Esophagus (tissue), 2 donors: ENCODE results near the gene DSG2. TPM values are rescaled to one million over a fixed set of nuclear protein-coding genes. Genes with fewer than 3 reads are reported as not detected.

ENCODE experiments used
- H3K27ac ChIP-seq, 2 donors: one replicate each; pipeline ENCODE4 v1.5.1; 2013; ENCODE audit warnings: low read depth in 2 of 2, mild to moderate bottlenecking in 2 of 2, inconsistent platforms in 1 of 2, low read length in 1 of 2, moderate library complexity in 1 of 2
- H3K27me3 ChIP-seq, 2 donors: one replicate each; pipeline ENCODE4 v1.6.1; 2013; ENCODE audit warnings: low read length in 2 of 2, control low read depth in 1 of 2, mild to moderate bottlenecking in 1 of 2; ENCODE audit not compliant: insufficient read depth in 2 of 2, control insufficient read depth in 1 of 2
- H3K36me3 ChIP-seq, 2 donors: one replicate each; pipeline ENCODE4 v1.6.1; 2013; ENCODE audit warnings: low read length in 1 of 2; ENCODE audit not compliant: control insufficient read depth in 2 of 2, insufficient read depth in 2 of 2
- H3K4me1 ChIP-seq, 2 donors: one replicate each; pipeline ENCODE4 v1.6.1; 2013; ENCODE audit warnings: low read length in 1 of 2; ENCODE audit not compliant: control insufficient read depth in 2 of 2, insufficient read depth in 2 of 2
- H3K4me3 ChIP-seq, 2 donors: one replicate each; pipeline ENCODE4 v1.5.1; 2013; ENCODE audit warnings: low read length in 2 of 2, mild to moderate bottlenecking in 2 of 2, low read depth in 1 of 2, moderate library complexity in 1 of 2
- H3K9me3 ChIP-seq, 2 donors: one replicate each; pipeline ENCODE4 v1.6.1; 2013; ENCODE audit warnings: mild to moderate bottlenecking in 2 of 2, low read depth in 1 of 2, low read length in 1 of 2, moderate library complexity in 1 of 2; ENCODE audit not compliant: control insufficient read depth in 2 of 2, insufficient read depth in 1 of 2
- WGBS, 2 donors: extraction: QIAGEN DNeasy Blood & Tissue Kit; methylation state at CpG; one replicate each; pipeline ENCODE4 v1.1.7; 2013; 5-methylcytosine and 5-hydroxymethylcytosine counted together
- polyA plus RNA-seq, 2 donors: library from polyadenylated mRNA; stranded (reverse); fragments of 200-250 nt; gene quantifications; one replicate each; pipeline ENCODE4 v1.2.3, GENCODE V29; 2013
- donor health status: healthy with polysubstance abuse.
- donor health status: Bipolar disorder and iron deficiency.

The DSG2 gene
- 1 to 10 TPM; 3.2 to 5.8 TPM for polyA plus RNA-seq

- WGBS, 2 donors, result 1 to 2% methylated on average over 73 to 79 of the region's 79 CpGs
- Histone ChIP-seq H3K27ac (peak within 1 kb of the TSS; percentile 74 to 86), H3K9me3 (no peaks in the 10 kb centered on the region), H3K36me3 (no peaks in the 10 kb centered on the region), H3K4me1 (peaks cover 0 to 10% of the 10 kb centered on the region in 2 donors), H3K4me3 (peak within 1 kb of the TSS; percentile 57 to 59), H3K27me3 (no peaks in the 10 kb centered on the region)
Observed at GRCh38 chr18:31497836-31498573, at the start of gene DSG2. Gene DSG2 (plus strand): TSS chr18:31498177. CDS start chr18:31498252, 75 bp downstream.

DNA sequence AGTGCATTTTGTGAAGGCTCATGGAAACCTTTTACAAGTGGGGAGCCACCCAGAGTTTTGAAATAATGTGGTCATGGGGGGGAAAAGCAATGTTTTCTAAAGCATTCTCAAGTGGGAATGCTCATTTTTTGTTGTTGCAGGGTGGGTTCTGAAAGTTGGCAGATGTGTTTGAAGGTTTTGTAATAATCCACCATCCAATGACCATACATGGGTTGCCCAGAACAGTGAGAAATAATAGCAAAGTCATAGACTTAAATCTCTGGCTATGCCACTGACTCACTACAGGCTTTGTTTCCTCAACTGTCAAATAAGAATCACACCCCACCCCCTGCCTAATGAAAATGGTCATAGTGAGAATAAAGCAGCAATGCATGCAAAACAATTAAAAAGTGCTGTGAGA lies 47.6 kb upstream of the DSG2 start:
- no peaks in the 10 kb centered on the region for H3K27me3 ChIP-seq
- H3K27ac ChIP-seq, result peak overlapping the region; percentile 50 to 84
- peak overlapping the region; percentile 42 to 97 for H3K4me3 ChIP-seq
- no peaks in the 10 kb centered on the region for H3K36me3 ChIP-seq
- H3K9me3 ChIP-seq, result no peaks in the 10 kb centered on the region
- no peaks in the 10 kb centered on the region for H3K4me1 ChIP-seq

DNA sequence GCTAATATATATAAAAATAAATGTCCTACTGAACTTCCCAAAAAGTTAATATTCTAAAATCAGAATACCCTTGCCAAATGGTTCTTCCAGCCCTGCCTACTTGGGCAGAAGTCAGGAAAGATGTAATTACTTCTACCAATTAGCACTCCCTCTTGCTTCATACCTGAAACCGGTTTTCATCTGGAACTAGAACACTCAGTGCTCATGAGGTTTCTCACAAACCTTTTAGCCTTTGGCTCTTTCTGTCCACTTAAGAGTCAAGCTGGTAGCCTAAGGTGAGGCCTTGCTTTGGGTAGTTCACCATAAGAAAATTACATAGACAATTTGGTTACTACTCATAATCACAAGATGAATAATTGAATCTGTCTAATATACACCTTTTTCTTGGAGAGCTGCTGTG lies 46.4 kb upstream of the DSG2 start:
- peak overlapping the region in 1 of 2 donors; percentile 97 for H3K4me3 ChIP-seq
- H3K9me3 ChIP-seq, result no peaks in the 10 kb centered on the region
- H3K36me3 ChIP-seq, result no peaks in the 10 kb centered on the region
- H3K27me3 ChIP-seq, result no peaks in the 10 kb centered on the region
- WGBS, 2 donors, result 56 to 58% methylated on average over 1 of the region's 1 CpG
- H3K4me1 ChIP-seq, result no peaks in the 10 kb centered on the region
- peak overlapping the region; percentile 82 to 90 for H3K27ac ChIP-seq

GRCh38 chr18:31454066-31454708 lies 43.8 kb upstream of the DSG2 start:
- Histone ChIP-seq H3K27me3 (no peaks in the 10 kb centered on the region), H3K27ac (peak overlapping the region; percentile 89), H3K4me3 (peak overlapping the region in 1 of 2 donors; percentile 15), H3K4me1 (no peaks in the 10 kb centered on the region), H3K9me3 (no peaks in the 10 kb centered on the region), H3K36me3 (peaks cover 0 to 3% of the 10 kb centered on the region in 2 donors)
- 43 to 54% methylated on average over 3 of the region's 3 CpGs for WGBS, 2 donors

GRCh38 chr18:31469629-31470028 lies 28.3 kb upstream of the DSG2 start:
- Histone ChIP-seq H3K27me3 (no peaks in the 10 kb centered on the region), H3K9me3 (no peaks in the 10 kb centered on the region), H3K4me1 (no peaks in the 10 kb centered on the region), H3K36me3 (peaks cover 3 to 21% of the 10 kb centered on the region in 2 donors), H3K27ac (no peak overlapping the region), H3K4me3 (no peak overlapping the region)
- WGBS, 2 donors, result 94 to 95% methylated on average over 1 of the region's 1 CpG

DNA sequence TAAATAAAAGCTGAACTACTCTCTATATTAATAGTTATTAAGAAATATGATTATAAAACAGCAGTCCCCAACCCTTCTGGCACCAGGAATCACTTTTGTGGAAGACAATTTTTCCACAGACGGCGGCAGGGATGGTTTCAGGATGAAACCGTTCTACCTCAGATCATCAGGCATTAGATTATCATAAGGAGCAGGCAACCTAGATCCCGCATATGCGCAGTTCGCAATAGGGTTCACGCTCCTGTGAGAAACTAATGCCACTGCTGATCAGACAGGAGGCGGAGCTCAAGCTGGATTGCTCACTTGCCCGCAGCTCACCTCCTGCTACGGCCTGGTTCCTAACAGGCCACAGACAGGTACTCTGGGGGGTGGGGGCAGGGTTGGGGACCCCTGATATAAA lies 19.3 kb upstream of the DSG2 start:
- WGBS, 2 donors, result 91 to 93% methylated on average over 10 of the region's 10 CpGs
- no peak overlapping the region for H3K27ac ChIP-seq
- no peaks in the 10 kb centered on the region for H3K9me3 ChIP-seq
- H3K27me3 ChIP-seq, result no peaks in the 10 kb centered on the region
- no peaks in the 10 kb centered on the region for H3K4me1 ChIP-seq
- no peak overlapping the region for H3K4me3 ChIP-seq
- H3K36me3 ChIP-seq, result peaks cover 0 to 16% of the 10 kb centered on the region in 2 donors

GRCh38 chr18:31482051-31482450 lies 15.9 kb upstream of the DSG2 start:
- H3K36me3 ChIP-seq, result peaks cover 0 to 4% of the 10 kb centered on the region in 2 donors
- H3K27me3 ChIP-seq, result no peaks in the 10 kb centered on the region
- no peak overlapping the region for H3K4me3 ChIP-seq
- no peak overlapping the region for H3K27ac ChIP-seq
- H3K4me1 ChIP-seq, result peaks cover 0 to 3% of the 10 kb centered on the region in 2 donors
- 51 to 74% methylated on average over 1 of the region's 1 CpG for WGBS, 2 donors
- H3K9me3 ChIP-seq, result no peaks in the 10 kb centered on the region

GRCh38 chr18:31483396-31483795 lies 14.6 kb upstream of the DSG2 start:
- no peaks in the 10 kb centered on the region for H3K36me3 ChIP-seq

DNA sequence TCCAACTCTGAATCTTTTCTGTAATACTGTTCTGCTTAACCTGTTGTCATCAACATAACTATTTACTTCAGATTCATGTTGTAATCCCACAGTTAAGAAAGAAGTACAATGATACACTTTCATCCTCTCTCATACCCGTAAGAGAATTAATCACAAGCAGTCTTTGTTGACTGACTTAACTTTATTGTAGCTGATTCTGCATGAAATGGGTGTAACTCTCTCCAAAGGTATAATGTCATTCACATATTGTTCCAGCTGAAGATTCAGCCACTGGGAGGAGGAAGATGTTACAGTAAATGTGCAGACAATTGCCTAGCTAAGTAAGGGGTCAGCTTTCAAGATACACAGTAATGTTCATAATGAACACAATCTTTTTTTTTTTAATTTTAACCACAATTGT lies 13.5 kb upstream of the DSG2 start:
- Histone ChIP-seq H3K27me3 (no peaks in the 10 kb centered on the region), H3K4me1 (peaks cover 0 to 3% of the 10 kb centered on the region in 2 donors), H3K4me3 (no peak overlapping the region), H3K36me3 (no peaks in the 10 kb centered on the region), H3K9me3 (no peaks in the 10 kb centered on the region), H3K27ac (no peak overlapping the region)
- WGBS, 2 donors, result 50 to 67% methylated on average over 1 of the region's 1 CpG

More at GRCh38 chr18:31483396-31483795, 14.6 kb upstream of the DSG2 start:
- Histone ChIP-seq H3K27ac (no peak overlapping the region), H3K4me3 (no peak overlapping the region), H3K27me3 (no peaks in the 10 kb centered on the region), H3K4me1 (peaks cover 0 to 3% of the 10 kb centered on the region in 2 donors), H3K9me3 (no peaks in the 10 kb centered on the region)
- WGBS, 2 donors, result 73 to 76% methylated on average over 2 of the region's 2 CpGs
